GM18909 (cell line): ENCODE data around the gene PRKCQ.

ENCODE experiments used
- ATAC-seq: cut with Tn5 transposase; IDR thresholded peaks from one replicate; pipeline ENCODE4 v1.9.1; 2021; ENCODE audit warnings: mild to moderate bottlenecking; ENCODE audit not compliant: unreplicated experiment, poor library complexity

PRKCQ gene

GRCh38 chr10:6416892-6417512 lies 163.1 kb downstream of the PRKCQ start:
- ATAC-seq, result peak; percentile 59

GRCh38 chr10:6411436-6411835 lies 168.6 kb downstream of the PRKCQ start:
- ATAC-seq, result no peak

GRCh38 chr10:6410830-6411229 lies 169.2 kb downstream of the PRKCQ start:
- ATAC-seq, result no peak

GRCh38 chr10:6409971-6410643 lies 170.0 kb downstream of the PRKCQ start:
- ATAC-seq, result no peak

GRCh38 chr10:6408799-6409198 lies 171.3 kb downstream of the PRKCQ start:
- ATAC-seq, result no peak

- ATAC-seq, result no peak
These were observed 172.9 kb downstream of the PRKCQ start for GRCh38 chr10:6407034-6407721.

- no peak for ATAC-seq
These were observed 173.6 kb downstream of the PRKCQ start for GRCh38 chr10:6406220-6407033.

GRCh38 chr10:6405713-6406112 lies 174.4 kb downstream of the PRKCQ start:
- no peak for ATAC-seq

- no peak for ATAC-seq
These were observed 175.7 kb downstream of the PRKCQ start for GRCh38 chr10:6404127-6405072.

- ATAC-seq, result no peak
These were observed 177.1 kb downstream of the PRKCQ start for GRCh38 chr10:6402960-6403359.

GRCh38 chr10:6402349-6402709 lies 177.7 kb downstream of the PRKCQ start:
- ATAC-seq, result no peak

- ATAC-seq, result peak; percentile 74
These were observed 178.3 kb downstream of the PRKCQ start for GRCh38 chr10:6401558-6402348.

GRCh38 chr10:6400821-6401465 lies 179.1 kb downstream of the PRKCQ start:
- no peak for ATAC-seq

- ATAC-seq, result no peak
These were observed 179.7 kb downstream of the PRKCQ start for GRCh38 chr10:6400331-6400730.

GRCh38 chr10:6399879-6400278 lies 180.2 kb downstream of the PRKCQ start:
- ATAC-seq, result no peak

GRCh38 chr10:6399231-6399741 lies 180.8 kb downstream of the PRKCQ start:
- ATAC-seq, result no peak

- ATAC-seq, result no peak
These were observed 181.7 kb downstream of the PRKCQ start for GRCh38 chr10:6398399-6398798.

- ATAC-seq, result no peak
These were observed 183.4 kb downstream of the PRKCQ start for GRCh38 chr10:6396652-6397051.
